Common myeloid progenitor, CD34-positive (primary cell): ENCODE measurements around the gene C3orf38. TPM values are rescaled to one million over a fixed set of nuclear protein-coding genes. Genes with fewer than 3 reads are reported as not detected.

ENCODE experiments used
- CTCF ChIA-PET: fragments of 350-600 bp; sonication (Branson Sonifier 250); formaldehyde crosslinking; loops from one replicate; lab custom pipeline; 2021; ENCODE audit warnings: antibody characterized with exemption; lab: Charles Lee
- POLR2A ChIA-PET: fragments of 350-600 bp; sonication (Branson Sonifier 250); formaldehyde crosslinking; loops from one replicate; lab custom pipeline; 2021; ENCODE audit warnings: antibody characterized with exemption; lab: Charles Lee
- DNase-seq, 3 donors: peaks; one replicate each; pipeline versions ENCODE4 v3.0.0 to v3.0.0-alpha.2; 2013
- H3K27ac ChIP-seq, 2 experiments: 1 replicate in 1 of 2; 2 replicates in 1 of 2; pipeline ENCODE4 v1.7.0; 2013; ENCODE audit warnings: inconsistent platforms in 2 of 2, low read length in 2 of 2, mild to moderate bottlenecking in 2 of 2, low read depth in 1 of 2, moderate library complexity in 1 of 2; ENCODE audit not compliant: severe bottlenecking in 2 of 2, insufficient read depth in 1 of 2, poor library complexity in 1 of 2
- H3K27me3 ChIP-seq, 5 experiments: replicated peaks in 2 of 5; 1 replicate in 3 of 5; 2 replicates in 2 of 5; pipeline versions ENCODE4 v1.6.1 to v1.7.0; 2013; ENCODE audit warnings: low read length in 4 of 5, mild to moderate bottlenecking in 2 of 5, moderate library complexity in 2 of 5, inconsistent platforms in 1 of 5; ENCODE audit not compliant: insufficient read depth in 5 of 5, control insufficient read depth in 4 of 5
- H3K36me3 ChIP-seq, 4 experiments: 1 replicate in 2 of 4; 2 replicates in 2 of 4; pipeline versions ENCODE4 v1.6.1 to v1.7.0; 2013; ENCODE audit warnings: low read length in 3 of 4, control low read depth in 1 of 4, mild to moderate bottlenecking in 1 of 4; ENCODE audit not compliant: control insufficient read depth in 4 of 4, insufficient read depth in 4 of 4
- H3K4me1 ChIP-seq, 4 experiments: 1 replicate in 3 of 4; 2 replicates in 1 of 4; pipeline versions ENCODE4 v1.6.1 to v1.7.1; 2013; ENCODE audit warnings: low read length in 3 of 4, mild to moderate bottlenecking in 3 of 4, control low read depth in 1 of 4, inconsistent platforms in 1 of 4, moderate library complexity in 1 of 4; ENCODE audit not compliant: control insufficient read depth in 4 of 4, insufficient read depth in 4 of 4; ENCODE audit errors: control extremely low read depth in 1 of 4
- H3K4me3 ChIP-seq, 7 experiments: 1 replicate in 4 of 7; 2 replicates in 3 of 7; pipeline versions ENCODE4 v1.5.1 to v1.7.0; 2013; ENCODE audit warnings: mild to moderate bottlenecking in 7 of 7, low read length in 6 of 7, moderate library complexity in 6 of 7, inconsistent platforms in 2 of 7, low read depth in 2 of 7, control low read depth in 1 of 7; ENCODE audit not compliant: insufficient read depth in 4 of 7, control insufficient read depth in 1 of 7; ENCODE audit errors: extremely low read depth in 1 of 7
- H3K9me3 ChIP-seq, 5 experiments: 1 replicate in 4 of 5; 2 replicates in 1 of 5; pipeline versions ENCODE4 v1.6.1 to v1.7.1; 2013; ENCODE audit warnings: low read length in 4 of 5, mild to moderate bottlenecking in 2 of 5, inconsistent platforms in 1 of 5, low read depth in 1 of 5, moderate library complexity in 1 of 5; ENCODE audit not compliant: control insufficient read depth in 4 of 5, insufficient read depth in 2 of 5; ENCODE audit errors: control extremely low read depth in 1 of 5
- WGBS: methylation state at CpG from one replicate; pipeline ENCODE4 v1.1.5; 2013; ENCODE audit not compliant: insufficient coverage; 5-methylcytosine and 5-hydroxymethylcytosine counted together
- polyA plus RNA-seq: library from polyadenylated mRNA; unstranded; fragments of 120-200 nt; gene quantifications from one replicate; pipeline ENCODE4 v1.2.1, GENCODE V29; 2013

C3orf38 gene
- polyA plus RNA-seq = 35.0 TPM

DNA sequence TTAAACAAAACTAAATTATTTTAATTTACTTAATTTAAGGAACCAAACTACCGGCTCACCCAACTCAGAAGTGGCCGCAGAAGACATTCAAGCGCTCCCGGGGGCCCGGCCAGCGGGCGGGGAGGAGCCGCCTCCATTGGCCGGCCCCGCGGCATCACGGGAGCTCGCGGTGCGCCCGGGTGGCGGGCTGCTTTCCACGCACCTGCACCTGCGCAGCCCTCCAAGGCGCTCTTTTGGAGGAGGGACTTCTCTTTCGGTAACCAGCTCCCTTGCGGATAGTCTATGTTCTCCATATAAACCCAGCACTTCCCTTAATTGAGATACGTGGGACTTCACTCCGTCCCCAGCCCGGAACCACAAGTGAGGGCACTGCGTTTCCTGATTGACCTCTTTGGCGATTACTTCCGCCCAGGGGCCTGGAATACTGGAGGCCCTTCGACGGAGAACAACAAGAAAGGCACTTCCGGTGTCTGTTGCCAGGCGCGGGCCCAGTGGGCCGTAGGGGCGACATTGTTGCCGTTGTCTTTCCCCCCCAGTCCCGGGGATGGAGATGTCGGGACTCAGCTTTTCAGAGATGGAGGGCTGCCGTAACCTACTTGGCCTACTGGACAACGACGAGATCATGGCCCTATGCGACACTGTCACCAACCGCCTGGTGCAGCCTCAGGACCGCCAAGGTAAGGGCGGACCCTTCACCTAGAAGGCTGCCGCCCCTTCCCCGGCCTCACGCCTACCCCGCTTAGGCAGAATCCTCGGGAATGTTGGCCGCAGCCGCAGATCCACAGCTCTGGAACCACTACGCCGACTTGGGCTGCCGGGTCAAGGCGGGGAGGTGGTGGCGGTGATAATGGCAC is at the start of gene C3orf38:
TSS of gene C3orf38 (plus strand) at position 451 of the 854 bp plus-strand sequence. CDS start at position 545, 94 bp downstream.
- H3K9me3 ChIP-seq = no peaks in the 10 kb centered on the region
- WGBS = 0% methylated on average over 53 of the region's 57 CpGs

GRCh38 chr3:88101142-88101541 is 48.6 kb upstream of the C3orf38 start:
- DNase-seq = no peak
- Histone ChIP-seq H3K4me1 (no peaks in the 10 kb centered on the region), H3K36me3 (peaks cover 4 to 16% (median 11%) of the 10 kb centered on the region in 4 experiments), H3K27ac (no peak overlapping the region), H3K4me3 (no peak overlapping the region), H3K27me3 (no peaks in the 10 kb centered on the region), H3K9me3 (peaks cover 0 to 7% (median 0%) of the 10 kb centered on the region in 5 experiments)
- no CpG with 5 or more reads among the region's 1 CpG for WGBS
- CTCF ChIA-PET = interaction anchor here (1.0 to 1.4 kb wide), 3 partner anchors 11 to 39 kb away, joined by 3 to 5 read pairs (median 4); no protein-coding TSS in a partner anchor
- POLR2A ChIA-PET = interaction anchor here (0.6 kb wide), 1 partner anchor 29 kb away, joined by 3 read pairs; no protein-coding TSS in a partner anchor

More for the DNA sequence above, at the start of gene C3orf38:
- H3K27ac ChIP-seq = peak within 1 kb of the TSS; percentile 85 to 95
- ChIA-PET POLR2A (interaction anchor here (1.4 kb wide), 1 partner anchor 91 kb away, joined by 4 read pairs; the partner anchor contains the start of gene CGGBP1), CTCF (interaction anchor here (0.7 to 2.8 kb wide), 6 partner anchors 9 to 60 kb away, joined by 3 to 9 read pairs (median 4); no protein-coding TSS in a partner anchor)
- H3K4me1 ChIP-seq = peaks cover 10 to 30% (median 19%) of the 10 kb centered on the region in 4 experiments
- peak within 1 kb of the TSS; percentile 83 to 100 (median 98) for H3K4me3 ChIP-seq
- peak; percentile 83 to 93 (median 92) for DNase-seq
- H3K36me3 ChIP-seq = peaks cover 0 to 12% (median 6%) of the 10 kb centered on the region in 4 experiments
- no peaks in the 10 kb centered on the region for H3K27me3 ChIP-seq

DNA sequence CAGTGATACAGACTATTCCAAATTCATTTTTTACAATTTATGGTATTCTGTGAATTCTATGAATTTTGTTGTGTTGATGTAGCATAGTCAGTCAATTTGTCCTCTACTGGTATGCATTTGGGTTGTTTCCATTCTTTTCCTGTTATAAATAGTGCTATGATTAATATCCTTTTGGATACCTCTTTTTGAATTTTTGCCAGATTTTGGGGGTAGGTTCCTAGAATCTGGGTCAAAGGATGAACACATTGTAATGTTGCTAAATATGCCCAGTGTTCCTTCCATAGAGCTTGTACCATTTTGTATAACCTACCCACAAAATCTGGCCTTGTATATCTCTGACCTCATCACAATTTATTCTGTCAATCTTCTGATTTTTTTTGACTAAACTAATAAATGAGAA is 44.4 kb upstream of the C3orf38 start:
- POLR2A ChIA-PET = no interaction called here
- CTCF ChIA-PET = no interaction called here

GRCh38 chr3:88112289-88112688 is 37.5 kb upstream of the C3orf38 start:
- Histone ChIP-seq H3K9me3 (no peaks in the 10 kb centered on the region), H3K4me1 (peaks cover 0 to 2% (median 0%) of the 10 kb centered on the region in 4 experiments), H3K27me3 (no peaks in the 10 kb centered on the region), H3K4me3 (no peak overlapping the region), H3K36me3 (peaks cover 4 to 17% (median 14%) of the 10 kb centered on the region in 4 experiments), H3K27ac (no peak overlapping the region)
- no CpG with 5 or more reads among the region's 1 CpG for WGBS
- CTCF ChIA-PET = interaction anchor here (1.2 to 2.2 kb wide), 14 partner anchors 11 to 812 kb away, joined by 3 to 12 read pairs (median 6); partner anchors contain the start of genes C3orf38, CGGBP1 and ZNF654
- no peak for DNase-seq
- POLR2A ChIA-PET = no interaction called here

More for the DNA sequence above, 44.4 kb upstream of the C3orf38 start:
- Histone ChIP-seq H3K4me1 (no peaks in the 10 kb centered on the region), H3K4me3 (no peak overlapping the region), H3K27ac (no peak overlapping the region), H3K9me3 (peaks cover 0 to 2% (median 0%) of the 10 kb centered on the region in 5 experiments), H3K36me3 (peaks cover 2 to 6% (median 4%) of the 10 kb centered on the region in 4 experiments), H3K27me3 (no peaks in the 10 kb centered on the region)
- no peak for DNase-seq

DNA sequence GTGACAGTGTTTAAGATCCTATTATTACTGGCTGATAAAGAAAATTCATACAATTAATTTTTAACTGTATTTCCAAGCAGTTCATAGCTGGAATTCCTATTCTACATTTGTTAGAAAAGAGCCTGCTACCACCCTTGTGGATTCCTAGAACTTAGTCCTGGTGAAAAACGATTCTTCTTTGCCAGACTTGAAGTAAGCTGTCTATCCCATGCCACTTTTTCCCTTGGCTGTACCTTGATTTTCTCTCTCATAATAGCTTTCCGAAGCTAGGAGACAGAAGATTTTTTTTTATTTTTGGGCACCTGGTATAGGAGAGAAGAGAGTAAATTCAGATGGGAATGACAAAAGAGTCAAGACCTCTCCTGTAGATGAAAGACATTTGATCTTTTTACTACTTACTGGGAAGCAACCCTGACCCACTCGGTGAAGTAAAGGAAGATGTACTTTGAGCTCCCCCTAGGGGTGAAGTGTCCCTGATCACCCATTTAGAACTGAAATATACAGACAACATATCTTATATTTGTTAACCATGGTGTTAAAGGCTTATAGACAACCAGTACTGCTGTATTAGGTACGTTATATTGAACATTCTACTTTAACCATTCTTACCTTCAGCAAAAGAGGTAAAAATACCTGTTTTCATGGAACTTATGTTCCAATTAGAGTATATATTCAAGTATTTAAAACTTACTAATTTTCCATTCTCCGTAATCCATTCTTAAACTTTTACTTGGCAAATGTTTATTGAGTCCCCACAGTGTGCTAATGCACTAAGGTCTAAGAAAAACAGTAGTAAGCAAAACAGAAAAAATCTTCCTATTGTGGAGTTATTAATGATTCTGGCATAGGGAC is 36.2 kb upstream of the C3orf38 start:
- CTCF ChIA-PET = interaction anchor here (0.6 to 2.9 kb wide), 34 partner anchors 8 to 862 kb away, joined by 3 to 12 read pairs (median 5); partner anchors contain the start of genes C3orf38, CGGBP1 and ZNF654
- H3K9me3 ChIP-seq = peaks cover 0 to under 1% (median 0%) of the 10 kb centered on the region in 5 experiments
- WGBS = 70% methylated on average over 2 of the region's 5 CpGs

DNA sequence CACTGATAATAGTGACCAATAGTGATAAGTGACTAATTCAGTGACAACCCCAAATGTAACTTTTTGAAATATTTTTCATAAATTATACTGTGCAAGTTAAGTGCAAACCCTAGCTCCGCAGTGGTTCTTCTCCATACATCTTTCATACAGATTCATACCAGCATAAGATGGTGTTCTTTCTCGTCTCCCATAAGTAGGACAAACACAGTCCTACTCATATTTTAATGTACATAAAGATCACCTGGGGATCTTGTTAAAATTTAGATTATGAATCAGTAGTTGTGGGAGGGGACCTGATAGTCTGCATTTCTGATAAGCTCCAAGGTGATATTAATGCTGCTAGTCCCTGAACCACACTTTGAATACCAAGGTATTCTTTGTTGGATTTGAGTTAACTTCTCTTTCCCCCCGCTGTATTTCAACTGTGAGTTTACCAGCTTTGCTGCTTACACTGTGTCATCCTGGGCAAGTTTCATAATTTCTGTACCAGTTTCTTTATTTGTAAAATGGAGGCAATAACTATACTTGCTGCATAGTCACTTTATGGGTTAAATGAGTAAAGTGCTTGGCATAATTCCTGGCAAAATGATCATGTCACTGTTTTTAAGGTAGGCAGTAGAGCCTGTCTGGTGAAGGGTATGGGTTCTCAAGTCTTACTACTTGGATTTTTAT is 34.7 kb upstream of the C3orf38 start:
- WGBS = 100% methylated on average over 1 of the region's 3 CpGs
- H3K4me3 ChIP-seq = no peak overlapping the region
- ChIA-PET POLR2A (no interaction called here), CTCF (interaction anchor here (0.7 to 2.9 kb wide), 7 partner anchors 15 to 764 kb away, joined by 3 to 10 read pairs (median 5); no protein-coding TSS in a partner anchor)
- H3K27ac ChIP-seq = no peak overlapping the region
- H3K27me3 ChIP-seq = no peaks in the 10 kb centered on the region
- peaks cover 0 to 2% (median 0%) of the 10 kb centered on the region in 4 experiments for H3K4me1 ChIP-seq
- H3K9me3 ChIP-seq = peaks cover 0 to 2% (median 0%) of the 10 kb centered on the region in 5 experiments
- H3K36me3 ChIP-seq = peaks cover 11 to 24% (median 14%) of the 10 kb centered on the region in 4 experiments
- DNase-seq = no peak

More for the DNA sequence above, 36.2 kb upstream of the C3orf38 start:
- no peak overlapping the region for H3K4me3 ChIP-seq
- peaks cover 9 to 24% (median 14%) of the 10 kb centered on the region in 4 experiments for H3K36me3 ChIP-seq
- DNase-seq = peak; percentile 81 to 89 (median 83)
- H3K27ac ChIP-seq = no peak overlapping the region
- H3K4me1 ChIP-seq = peaks cover 0 to 2% (median 0%) of the 10 kb centered on the region in 4 experiments
- H3K27me3 ChIP-seq = no peaks in the 10 kb centered on the region
- POLR2A ChIA-PET = interaction anchor here (0.9 kb wide), 1 partner anchor 55 kb away, joined by 3 read pairs; no protein-coding TSS in a partner anchor
